ENCODE data around the gene TP53BP1.
A peak's percentile ranks its signal among the peaks of the same experiment; 100 is the strongest.
"Not testable (repeated sequence)": the region's sequence is repeated elsewhere in the genome, so short reads cannot be mapped to it uniquely, and the experiment has no call there.

TP53BP1 gene

GRCh38 chr15:43406808-43407207 is 86.1 kb downstream of the TP53BP1 start:
- Histone ChIP-seq H3K4me3 (ENCODE audit: low read depth in 1 of 2, low read length in 2 of 2) (no peak overlapping the region), H3K9me3 (ENCODE audit: low read length) (no peaks in the 10 kb centered on the region), H3K9ac (ENCODE audit: low read length) (no peak overlapping the region), H3K27me3 (ENCODE audit: control insufficient read depth in 1 of 2, insufficient read depth in 2 of 2, low read length in 2 of 2) (no peaks in the 10 kb centered on the region), H3K27ac (ENCODE audit: low read depth, low read length) (peak overlapping the region; percentile 16), H3K4me1 (ENCODE audit: insufficient read depth, low read length) (peaks cover 18% of the 10 kb centered on the region), H3K36me3 (ENCODE audit: insufficient read depth, low read length) (peaks cover 79% of the 10 kb centered on the region)

GRCh38 chr15:43406189-43406588 is 86.8 kb downstream of the TP53BP1 start:
- Histone ChIP-seq H3K4me1 (ENCODE audit: insufficient read depth, low read length) (peaks cover 18% of the 10 kb centered on the region), H3K27me3 (ENCODE audit: control insufficient read depth in 1 of 2, insufficient read depth in 2 of 2, low read length in 2 of 2) (no peaks in the 10 kb centered on the region), H3K36me3 (ENCODE audit: insufficient read depth, low read length) (peaks cover 83% of the 10 kb centered on the region), H3K9me3 (ENCODE audit: low read length) (no peaks in the 10 kb centered on the region), H3K27ac (ENCODE audit: low read depth, low read length) (peak overlapping the region; percentile 16), H3K4me3 (ENCODE audit: low read depth in 1 of 2, low read length in 2 of 2) (no peak overlapping the region), H3K9ac (ENCODE audit: low read length) (no peak overlapping the region)

GRCh38 chr15:43404130-43404529 is 88.8 kb downstream of the TP53BP1 start:
- H3K27me3 ChIP-seq (ENCODE audit: control insufficient read depth in 1 of 2, insufficient read depth in 2 of 2, low read length in 2 of 2) = no peaks in the 10 kb centered on the region
- H3K4me3 ChIP-seq (ENCODE audit: low read depth in 1 of 2, low read length in 2 of 2) = no peak overlapping the region
- no peak overlapping the region for H3K9ac ChIP-seq (ENCODE audit: low read length)
- no peak overlapping the region for H3K27ac ChIP-seq (ENCODE audit: low read depth, low read length)
- H3K9me3 ChIP-seq (ENCODE audit: low read length) = no peaks in the 10 kb centered on the region
- H3K36me3 ChIP-seq (ENCODE audit: insufficient read depth, low read length) = peaks cover 69% of the 10 kb centered on the region
- peaks cover 18% of the 10 kb centered on the region for H3K4me1 ChIP-seq (ENCODE audit: insufficient read depth, low read length)

GRCh38 chr15:43403616-43404015 is 89.3 kb downstream of the TP53BP1 start:
- Histone ChIP-seq H3K4me3 (ENCODE audit: low read depth in 1 of 2, low read length in 2 of 2) (no peak overlapping the region), H3K9me3 (ENCODE audit: low read length) (no peaks in the 10 kb centered on the region), H3K27ac (ENCODE audit: low read depth, low read length) (no peak overlapping the region), H3K9ac (ENCODE audit: low read length) (no peak overlapping the region), H3K4me1 (ENCODE audit: insufficient read depth, low read length) (peaks cover 18% of the 10 kb centered on the region), H3K36me3 (ENCODE audit: insufficient read depth, low read length) (peaks cover 69% of the 10 kb centered on the region), H3K27me3 (ENCODE audit: control insufficient read depth in 1 of 2, insufficient read depth in 2 of 2, low read length in 2 of 2) (no peaks in the 10 kb centered on the region)

GRCh38 chr15:43402255-43402654 is 90.7 kb downstream of the TP53BP1 start:
- no peaks in the 10 kb centered on the region for H3K9me3 ChIP-seq (ENCODE audit: low read length)
- no peak overlapping the region for H3K4me3 ChIP-seq (ENCODE audit: low read depth in 1 of 2, low read length in 2 of 2)
- H3K36me3 ChIP-seq (ENCODE audit: insufficient read depth, low read length) = peaks cover 69% of the 10 kb centered on the region
- H3K4me1 ChIP-seq (ENCODE audit: insufficient read depth, low read length) = peaks cover 14% of the 10 kb centered on the region
- no peaks in the 10 kb centered on the region for H3K27me3 ChIP-seq (ENCODE audit: control insufficient read depth in 1 of 2, insufficient read depth in 2 of 2, low read length in 2 of 2)
- H3K27ac ChIP-seq (ENCODE audit: low read depth, low read length) = no peak overlapping the region
- H3K9ac ChIP-seq (ENCODE audit: low read length) = no peak overlapping the region

- not testable (repeated sequence) for H3K4me3 ChIP-seq (ENCODE audit: low read depth in 1 of 2, low read length in 2 of 2); H3K9me3 ChIP-seq (ENCODE audit: low read length); H3K9ac ChIP-seq (ENCODE audit: low read length); H3K4me1 ChIP-seq (ENCODE audit: insufficient read depth, low read length); H3K27ac ChIP-seq (ENCODE audit: low read depth, low read length); H3K27me3 ChIP-seq (ENCODE audit: control insufficient read depth in 1 of 2, insufficient read depth in 2 of 2, low read length in 2 of 2)
- peaks cover 42% of the 10 kb centered on the region for H3K36me3 ChIP-seq (ENCODE audit: insufficient read depth, low read length)
Measured at GRCh38 chr15:43393592-43393991, 99.4 kb downstream of the TP53BP1 start.

- Histone ChIP-seq H3K4me1 (ENCODE audit: insufficient read depth, low read length) (no peaks in the 10 kb centered on the region), H3K9me3 (ENCODE audit: low read length) (no peaks in the 10 kb centered on the region), H3K9ac (ENCODE audit: low read length) (no peak overlapping the region), H3K36me3 (ENCODE audit: insufficient read depth, low read length) (peaks cover 30% of the 10 kb centered on the region), H3K27ac (ENCODE audit: low read depth, low read length) (no peak overlapping the region), H3K27me3 (ENCODE audit: control insufficient read depth in 1 of 2, insufficient read depth in 2 of 2, low read length in 2 of 2) (no peaks in the 10 kb centered on the region), H3K4me3 (ENCODE audit: low read depth in 1 of 2, low read length in 2 of 2) (no peak overlapping the region)
Measured at GRCh38 chr15:43390723-43391122, 102.2 kb downstream of the TP53BP1 start.

GRCh38 chr15:43383070-43383469 is 109.9 kb downstream of the TP53BP1 start:
- no peaks in the 10 kb centered on the region for H3K27me3 ChIP-seq (ENCODE audit: control insufficient read depth in 1 of 2, insufficient read depth in 2 of 2, low read length in 2 of 2)
- peaks cover 33% of the 10 kb centered on the region for H3K36me3 ChIP-seq (ENCODE audit: insufficient read depth, low read length)
- H3K4me3 ChIP-seq (ENCODE audit: low read depth in 1 of 2, low read length in 2 of 2) = no peak overlapping the region
- no peaks in the 10 kb centered on the region for H3K4me1 ChIP-seq (ENCODE audit: insufficient read depth, low read length)
- no peak overlapping the region for H3K9ac ChIP-seq (ENCODE audit: low read length)
- H3K27ac ChIP-seq (ENCODE audit: low read depth, low read length) = no peak overlapping the region
- H3K9me3 ChIP-seq (ENCODE audit: low read length) = no peaks in the 10 kb centered on the region

GRCh38 chr15:43382310-43382709 is 110.6 kb downstream of the TP53BP1 start:
- Histone ChIP-seq H3K4me3 (ENCODE audit: low read depth in 1 of 2, low read length in 2 of 2) (no peak overlapping the region), H3K27me3 (ENCODE audit: control insufficient read depth in 1 of 2, insufficient read depth in 2 of 2, low read length in 2 of 2) (no peaks in the 10 kb centered on the region), H3K9ac (ENCODE audit: low read length) (no peak overlapping the region), H3K4me1 (ENCODE audit: insufficient read depth, low read length) (no peaks in the 10 kb centered on the region), H3K9me3 (ENCODE audit: low read length) (no peaks in the 10 kb centered on the region), H3K27ac (ENCODE audit: low read depth, low read length) (no peak overlapping the region), H3K36me3 (ENCODE audit: insufficient read depth, low read length) (peaks cover 28% of the 10 kb centered on the region)

GRCh38 chr15:43378601-43379000 is 114.4 kb downstream of the TP53BP1 start:
- Histone ChIP-seq H3K4me1 (ENCODE audit: insufficient read depth, low read length) (no peaks in the 10 kb centered on the region), H3K9me3 (ENCODE audit: low read length) (no peaks in the 10 kb centered on the region), H3K27me3 (ENCODE audit: control insufficient read depth in 1 of 2, insufficient read depth in 2 of 2, low read length in 2 of 2) (no peaks in the 10 kb centered on the region), H3K27ac (ENCODE audit: low read depth, low read length) (no peak overlapping the region), H3K9ac (ENCODE audit: low read length) (no peak overlapping the region), H3K4me3 (ENCODE audit: low read depth in 1 of 2, low read length in 2 of 2) (no peak overlapping the region), H3K36me3 (ENCODE audit: insufficient read depth, low read length) (no peaks in the 10 kb centered on the region)

- no peak overlapping the region for H3K9ac ChIP-seq (ENCODE audit: low read length)
- no peak overlapping the region for H3K27ac ChIP-seq (ENCODE audit: low read depth, low read length)
- H3K4me3 ChIP-seq (ENCODE audit: low read depth in 1 of 2, low read length in 2 of 2) = no peak overlapping the region
- H3K4me1 ChIP-seq (ENCODE audit: insufficient read depth, low read length) = peaks cover 8% of the 10 kb centered on the region
- no peaks in the 10 kb centered on the region for H3K9me3 ChIP-seq (ENCODE audit: low read length)
- no peaks in the 10 kb centered on the region for H3K27me3 ChIP-seq (ENCODE audit: control insufficient read depth in 1 of 2, insufficient read depth in 2 of 2, low read length in 2 of 2)
- no peaks in the 10 kb centered on the region for H3K36me3 ChIP-seq (ENCODE audit: insufficient read depth, low read length)
Measured at GRCh38 chr15:43376017-43376705, 116.8 kb downstream of the TP53BP1 start.

Measured in muscle layer of colon (tissue), 2 donors.